SK-N-MC (cell line): Measurements from ENCODE around the gene KIF18A.

ENCODE experiments used
- DNase-seq: peaks from one replicate; pipeline ENCODE4 v3.0.0-alpha.2; 2011; ENCODE audit warnings: low read depth, low spot score
- H3K27ac ChIP-seq: fragments of 200-600 bp; sonication (generic); 2 replicates; pipeline ENCODE4 v1.5.1; 2016; ENCODE audit warnings: mixed run types
- H3K36me3 ChIP-seq: fragments of 200-600 bp; sonication (generic); 2 replicates; pipeline ENCODE4 v1.6.1; 2017; ENCODE audit warnings: antibody characterized with exemption, low read length, mixed read lengths; ENCODE audit not compliant: insufficient read depth
- H3K4me3 ChIP-seq: fragments of 200-600 bp; sonication (generic); 2 replicates; pipeline ENCODE4 v1.5.1; 2016
- H3K9ac ChIP-seq: fragments of 200-600 bp; sonication (generic); 2 replicates; pipeline ENCODE4 v1.8.0; 2017; ENCODE audit warnings: mixed run types, mixed read lengths; ENCODE audit not compliant: insufficient read length
- H3K9me3 ChIP-seq: fragments of 200-600 bp; sonication (generic); 2 replicates; pipeline ENCODE4 v1.6.1; 2017; ENCODE audit warnings: low read depth, mild to moderate bottlenecking, antibody characterized with exemption, low read length, moderate library complexity, mixed read lengths
- EZH2 ChIP-seq: fragments of 200-600 bp; sonication (generic); IDR thresholded peaks from one replicate; pipeline ENCODE4 v1.6.1; 2017; ENCODE audit warnings: antibody characterized with exemption
- FOXP2 ChIP-seq: optimal IDR thresholded peaks from 2 replicates; pipeline ENCODE3; 2011; ENCODE audit warnings: mild to moderate bottlenecking, moderate library complexity; ENCODE audit not compliant: insufficient read depth; ENCODE audit errors: extremely low read length, control extremely low read depth
- POLR2AphosphoS5 ChIP-seq: IDR thresholded peaks from 2 replicates; pipeline ENCODE4 v1.6.1; 2012; ENCODE audit warnings: mild to moderate bottlenecking, low read depth, low read length, borderline replicate concordance

KIF18A gene

GRCh38 chr11:28040384-28040783 is 67.6 kb downstream of the KIF18A start:
- no peaks in the 10 kb centered on the region for H3K9me3 ChIP-seq
- no peak for DNase-seq
- H3K4me3 ChIP-seq: no peak overlapping the region
- H3K27ac ChIP-seq: no peak overlapping the region
- peaks cover 15% of the 10 kb centered on the region for H3K36me3 ChIP-seq
- TF ChIP-seq FOXP2 (no peak), POLR2AphosphoS5 (no peak), EZH2 (no peak)
- H3K9ac ChIP-seq: no peak overlapping the region

GRCh38 chr11:28038775-28039174 is 69.2 kb downstream of the KIF18A start:
- no peak for DNase-seq
- no peak overlapping the region for H3K4me3 ChIP-seq
- H3K9ac ChIP-seq: no peak overlapping the region
- H3K27ac ChIP-seq: no peak overlapping the region
- H3K36me3 ChIP-seq: peaks cover 22% of the 10 kb centered on the region
- no peaks in the 10 kb centered on the region for H3K9me3 ChIP-seq
- TF ChIP-seq FOXP2: no peak
- no peak for TF ChIP-seq EZH2
- TF ChIP-seq POLR2AphosphoS5: no peak

GRCh38 chr11:28026634-28027290 is 81.2 kb downstream of the KIF18A start:
- no peak for TF ChIP-seq EZH2
- no peak for TF ChIP-seq FOXP2
- no peak for TF ChIP-seq POLR2AphosphoS5
- no peaks in the 10 kb centered on the region for H3K9me3 ChIP-seq
- peaks cover 15% of the 10 kb centered on the region for H3K36me3 ChIP-seq
- no peak overlapping the region for H3K27ac ChIP-seq
- no peak for DNase-seq
- no peak overlapping the region for H3K9ac ChIP-seq
- H3K4me3 ChIP-seq: no peak overlapping the region

- Histone ChIP-seq H3K4me3 (no peak overlapping the region), H3K9ac (no peak overlapping the region), H3K36me3 (peaks cover 12% of the 10 kb centered on the region), H3K27ac (no peak overlapping the region), H3K9me3 (no peaks in the 10 kb centered on the region)
- no peak for TF ChIP-seq POLR2AphosphoS5
- no peak for DNase-seq
These were observed 90.1 kb downstream of the KIF18A start for GRCh38 chr11:28017816-28018215.

- TF ChIP-seq EZH2 (no peak), FOXP2 (no peak), POLR2AphosphoS5 (no peak)
- no peak for DNase-seq
These were observed 96.1 kb downstream of the KIF18A start for GRCh38 chr11:28011813-28012212.

DNA sequence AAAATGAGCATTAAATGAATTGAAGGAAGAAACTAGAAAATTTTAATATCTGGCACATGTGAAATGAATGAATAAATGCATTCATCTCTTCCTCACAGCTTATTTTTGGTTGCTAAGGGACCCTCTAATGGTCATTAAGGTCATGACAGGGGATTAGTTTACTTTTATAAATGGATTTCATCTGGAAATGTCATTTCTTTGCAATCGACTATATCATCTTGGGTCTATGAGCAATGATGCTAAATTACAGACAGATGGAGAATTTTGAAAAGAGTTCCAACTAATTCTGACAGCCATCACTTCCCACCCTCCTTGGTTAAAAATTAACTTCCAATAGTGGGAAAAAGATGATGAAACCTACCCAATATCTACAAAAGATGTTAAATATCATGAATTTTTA is 98.0 kb downstream of the KIF18A start:
- TF ChIP-seq POLR2AphosphoS5: no peak
- no peak for TF ChIP-seq FOXP2
- TF ChIP-seq EZH2: no peak
- Histone ChIP-seq H3K9me3 (no peaks in the 10 kb centered on the region), H3K9ac (no peak overlapping the region), H3K27ac (peak overlapping the region; percentile 68), H3K4me3 (no peak overlapping the region), H3K36me3 (no peaks in the 10 kb centered on the region)
- DNase-seq: no peak

More at GRCh38 chr11:28011813-28012212, 96.1 kb downstream of the KIF18A start:
- Histone ChIP-seq H3K27ac (no peak overlapping the region), H3K9ac (no peak overlapping the region), H3K36me3 (0 out of 2 replicates have a peak, but pooled peaks cover 4% of the 10 kb centered on the region), H3K4me3 (no peak overlapping the region), H3K9me3 (no peaks in the 10 kb centered on the region)

- peak; percentile 63 for DNase-seq
- Histone ChIP-seq H3K4me3 (0 out of 2 replicates have a peak overlapping the region, but pooled peaks have one; percentile 1), H3K36me3 (no peaks in the 10 kb centered on the region), H3K9me3 (no peaks in the 10 kb centered on the region), H3K9ac (no peak overlapping the region), H3K27ac (peak overlapping the region; percentile 68)
- TF ChIP-seq EZH2 (no peak), FOXP2 (no peak), POLR2AphosphoS5 (no peak)
These were observed 98.6 kb downstream of the KIF18A start for GRCh38 chr11:28009388-28009787.

GRCh38 chr11:28003615-28004014 is 104.3 kb downstream of the KIF18A start:
- Histone ChIP-seq H3K4me3 (no peak overlapping the region), H3K9ac (no peak overlapping the region), H3K9me3 (peaks cover 3% of the 10 kb centered on the region; the same call in 1 of the 2 replicates)

GRCh38 chr11:27998552-27998951 is 109.4 kb downstream of the KIF18A start:
- no peak for TF ChIP-seq EZH2
- no peak for TF ChIP-seq FOXP2
- TF ChIP-seq POLR2AphosphoS5: no peak
- no peak for DNase-seq
- no peak overlapping the region for H3K4me3 ChIP-seq
- no peak overlapping the region for H3K27ac ChIP-seq
- no peak overlapping the region for H3K9ac ChIP-seq
- peaks cover 2% of the 10 kb centered on the region; the same call in 1 of the 2 replicates for H3K9me3 ChIP-seq
- H3K36me3 ChIP-seq: peaks cover 3% of the 10 kb centered on the region

More at GRCh38 chr11:28003615-28004014, 104.3 kb downstream of the KIF18A start:
- TF ChIP-seq EZH2 (no peak), FOXP2 (no peak), POLR2AphosphoS5 (no peak)
- DNase-seq: no peak
- peaks cover 3% of the 10 kb centered on the region for H3K36me3 ChIP-seq
- no peak overlapping the region for H3K27ac ChIP-seq
